Karpas-422 (cell line): ENCODE results near the gene SMIM45.

Experiments used
- DNase-seq: peaks from one replicate; pipeline ENCODE4 v3.0.0-alpha.2; 2015
- H2AFZ ChIP-seq: fragments of 200-600 bp; sonication (generic); 2 replicates; pipeline ENCODE4 v1.6.1; 2014; ENCODE audit warnings: antibody characterized with exemption, low read length, mixed read lengths
- H3K27ac ChIP-seq: fragments of 200-600 bp; sonication (generic); 2 replicates; pipeline ENCODE4 v1.5.1; 2014; ENCODE audit warnings: mild to moderate bottlenecking, low read length, moderate library complexity
- H3K27me3 ChIP-seq: fragments of 200-600 bp; sonication (generic); 2 replicates; pipeline ENCODE4 v1.6.1; 2014; ENCODE audit warnings: low read length, mixed read lengths
- H3K36me3 ChIP-seq: fragments of 200-600 bp; sonication (generic); 2 replicates; pipeline ENCODE4 v1.6.1; 2014; ENCODE audit warnings: low read length, mixed read lengths; ENCODE audit not compliant: insufficient read depth
- H3K4me1 ChIP-seq: fragments of 200-600 bp; sonication (generic); 2 replicates; pipeline ENCODE4 v1.6.1; 2014; ENCODE audit warnings: mild to moderate bottlenecking, low read length, mixed read lengths
- H3K4me2 ChIP-seq: fragments of 200-600 bp; sonication (generic); 2 replicates; pipeline ENCODE4 v1.6.1; 2014; ENCODE audit warnings: low read length, low read depth, mild to moderate bottlenecking; ENCODE audit not compliant: poor library complexity, severe bottlenecking
- H3K4me3 ChIP-seq: fragments of 200-600 bp; sonication (generic); 2 replicates; pipeline ENCODE4 v1.5.1; 2014; ENCODE audit warnings: mild to moderate bottlenecking, antibody characterized with exemption, low read length, mixed read lengths
- H3K79me2 ChIP-seq: fragments of 200-600 bp; sonication (generic); 2 replicates; pipeline ENCODE4 v1.6.1; 2014; ENCODE audit warnings: mild to moderate bottlenecking, low read length, mixed read lengths
- H3K9ac ChIP-seq: fragments of 200-600 bp; sonication (generic); 2 replicates; pipeline ENCODE4 v1.6.0; 2014; ENCODE audit warnings: low read length
- H3K9me2 ChIP-seq: fragments of 200-600 bp; sonication (generic), shearing (Covaris generic); replicated peaks from 2 replicates; pipeline ENCODE4 v1.6.0; 2014; ENCODE audit warnings: mild to moderate bottlenecking, low read length, moderate library complexity; ENCODE audit not compliant: insufficient read depth
- H3K9me3 ChIP-seq: fragments of 300-700, 200-600 bp; sonication (generic); 2 replicates; pipeline ENCODE4 v1.6.1; 2014; ENCODE audit warnings: low read length, mixed read lengths
- H4K20me1 ChIP-seq: fragments of 200-600 bp; sonication (generic); 2 replicates; pipeline ENCODE4 v1.6.1; 2014; ENCODE audit warnings: mild to moderate bottlenecking, antibody characterized with exemption, low read length, low read depth; ENCODE audit not compliant: insufficient read depth

The SMIM45 gene

GRCh38 chr22:41935509-41935908, 16.4 kb upstream of the SMIM45 start:
- H3K9me2 ChIP-seq: no peaks in the 10 kb centered on the region
- H3K4me1 ChIP-seq: peaks cover 98% of the 10 kb centered on the region
- H4K20me1 ChIP-seq: no peaks in the 10 kb centered on the region
- DNase-seq: peak; percentile 66
- H3K4me3 ChIP-seq: no peak overlapping the region
- no peak overlapping the region for H2AFZ ChIP-seq
- peak overlapping the region; percentile 100 for H3K27ac ChIP-seq
- no peaks in the 10 kb centered on the region for H3K9me3 ChIP-seq
- H3K79me2 ChIP-seq: peaks cover 4% of the 10 kb centered on the region
- H3K27me3 ChIP-seq: no peaks in the 10 kb centered on the region
- peak overlapping the region; percentile 50 for H3K4me2 ChIP-seq
- peak overlapping the region; percentile 69 for H3K9ac ChIP-seq
- peaks cover 12% of the 10 kb centered on the region for H3K36me3 ChIP-seq

- peak overlapping the region; percentile 50 for H3K4me2 ChIP-seq
- no peak overlapping the region for H2AFZ ChIP-seq
- peaks cover 17% of the 10 kb centered on the region for H3K36me3 ChIP-seq
- no peaks in the 10 kb centered on the region for H3K9me3 ChIP-seq
- peak overlapping the region; percentile 100 for H3K27ac ChIP-seq
- peaks cover 99% of the 10 kb centered on the region for H3K4me1 ChIP-seq
- H3K79me2 ChIP-seq: peaks cover 4% of the 10 kb centered on the region
- peak; percentile 70 for DNase-seq
- H3K9ac ChIP-seq: peak overlapping the region; percentile 69
- no peaks in the 10 kb centered on the region for H3K27me3 ChIP-seq
- no peak overlapping the region for H3K4me3 ChIP-seq
- no peaks in the 10 kb centered on the region for H4K20me1 ChIP-seq
- H3K9me2 ChIP-seq: no peaks in the 10 kb centered on the region
Observed at GRCh38 chr22:41936894-41937169, 15.1 kb upstream of the SMIM45 start.

- Histone ChIP-seq H3K27ac (peak overlapping the region; percentile 100), H3K9me2 (no peaks in the 10 kb centered on the region), H3K4me2 (peak overlapping the region; percentile 40), H4K20me1 (no peaks in the 10 kb centered on the region), H3K36me3 (peaks cover 37% of the 10 kb centered on the region), H3K9ac (peak overlapping the region; percentile 63), H2AFZ (no peak overlapping the region), H3K4me1 (peaks cover 94% of the 10 kb centered on the region), H3K9me3 (no peaks in the 10 kb centered on the region), H3K4me3 (peak overlapping the region; percentile 27; the same call in 1 of the 2 replicates), H3K79me2 (peaks cover 12% of the 10 kb centered on the region), H3K27me3 (no peaks in the 10 kb centered on the region)
- peak; percentile 89 for DNase-seq
Observed at GRCh38 chr22:41939981-41940831, 11.7 kb upstream of the SMIM45 start.

GRCh38 chr22:41940832-41941765, 10.9 kb upstream of the SMIM45 start:
- Histone ChIP-seq H3K4me2 (peak overlapping the region; percentile 40), H3K9ac (peak overlapping the region; percentile 58), H3K27me3 (no peaks in the 10 kb centered on the region), H3K9me2 (no peaks in the 10 kb centered on the region), H3K9me3 (no peaks in the 10 kb centered on the region), H3K4me1 (peaks cover 86% of the 10 kb centered on the region), H3K79me2 (peaks cover 18% of the 10 kb centered on the region), H2AFZ (no peak overlapping the region), H3K27ac (peak overlapping the region; percentile 100), H3K36me3 (peaks cover 37% of the 10 kb centered on the region), H3K4me3 (peak overlapping the region; percentile 27; the same call in 1 of the 2 replicates), H4K20me1 (no peaks in the 10 kb centered on the region)
- peak; percentile 93 for DNase-seq

- Histone ChIP-seq H3K4me1 (peaks cover 77% of the 10 kb centered on the region), H3K36me3 (peaks cover 33% of the 10 kb centered on the region)
Observed at GRCh38 chr22:41943661-41944209, 8.2 kb upstream of the SMIM45 start.

GRCh38 chr22:41946629-41947423, 5.1 kb upstream of the SMIM45 start, which contains the start of gene CENPM:
Gene CENPM, minus strand, starts transcription at chr22:41947152. Its CDS starts 76 bp downstream, at chr22:41947076.
- Histone ChIP-seq H4K20me1 (no peaks in the 10 kb centered on the region), H3K4me2 (peak within 1 kb of the TSS; percentile 88), H3K27me3 (no peaks in the 10 kb centered on the region), H3K4me3 (peak within 1 kb of the TSS; percentile 91), H3K9me2 (no peaks in the 10 kb centered on the region), H3K4me1 (peaks cover 77% of the 10 kb centered on the region), H3K27ac (peak within 1 kb of the TSS; percentile 99), H2AFZ (no peak within 1 kb of the TSS), H3K9me3 (no peaks in the 10 kb centered on the region), H3K9ac (peak within 1 kb of the TSS; percentile 91), H3K36me3 (peaks cover 20% of the 10 kb centered on the region), H3K79me2 (peaks cover 19% of the 10 kb centered on the region)
- peak; percentile 98 for DNase-seq

More at GRCh38 chr22:41943661-41944209, 8.2 kb upstream of the SMIM45 start:
- H3K4me3 ChIP-seq: no peak overlapping the region
- no peaks in the 10 kb centered on the region for H3K9me3 ChIP-seq
- DNase-seq: peak; percentile 46
- peaks cover 23% of the 10 kb centered on the region for H3K79me2 ChIP-seq
- H2AFZ ChIP-seq: no peak overlapping the region
- no peaks in the 10 kb centered on the region for H4K20me1 ChIP-seq
- H3K27me3 ChIP-seq: no peaks in the 10 kb centered on the region
- peak overlapping the region; percentile 29 for H3K9ac ChIP-seq
- peak overlapping the region; percentile 43 for H3K4me2 ChIP-seq
- no peaks in the 10 kb centered on the region for H3K9me2 ChIP-seq
- peak overlapping the region; percentile 99 for H3K27ac ChIP-seq

- Histone ChIP-seq H3K36me3 (peaks cover 17% of the 10 kb centered on the region), H4K20me1 (no peaks in the 10 kb centered on the region), H3K27me3 (no peaks in the 10 kb centered on the region), H3K79me2 (peaks cover 19% of the 10 kb centered on the region), H3K9me3 (no peaks in the 10 kb centered on the region), H2AFZ (no peak overlapping the region), H3K9ac (peak overlapping the region; percentile 91), H3K9me2 (no peaks in the 10 kb centered on the region), H3K4me2 (peak overlapping the region; percentile 88), H3K27ac (peak overlapping the region; percentile 99), H3K4me3 (peak overlapping the region; percentile 91), H3K4me1 (peaks cover 81% of the 10 kb centered on the region)
- DNase-seq: peak; percentile 57
Observed at GRCh38 chr22:41947424-41948080, 4.4 kb upstream of the SMIM45 start.
